GM10248 (cell line): ENCODE results near the gene AGRN.
"Not testable (repeated sequence)": the region's sequence is repeated elsewhere in the genome, so short reads cannot be mapped to it uniquely, and the experiment has no call there.

ENCODE experiments used
- CTCF ChIA-PET: fragments of 300-600 bp; sonication (Branson Sonifier 250); formaldehyde crosslinking; extraction: SDS; loops from one replicate; lab custom pipeline; 2021; ENCODE audit warnings: antibody characterized with exemption; lab: Yijun Ruan, JAX
- POLR2A ChIA-PET: fragments of 350-650 bp; sonication (Branson Sonifier 250); formaldehyde crosslinking; extraction: SDS; loops from one replicate; lab custom pipeline; 2020; ENCODE audit warnings: antibody characterized with exemption; lab: Yijun Ruan, JAX
- DNase-seq: peaks from one replicate; pipeline ENCODE4 v3.0.0; 2012; ENCODE audit errors: extremely low spot score
- TF ChIP-seq, protein P1 (sequence below): IDR thresholded peaks from 2 replicates; pipeline ENCODE4 v1.5.1; 2012; ENCODE audit warnings: mild to moderate bottlenecking, low read depth; ENCODE audit errors: extremely low read depth, missing control alignments, control extremely low read depth

The AGRN gene

DNA sequence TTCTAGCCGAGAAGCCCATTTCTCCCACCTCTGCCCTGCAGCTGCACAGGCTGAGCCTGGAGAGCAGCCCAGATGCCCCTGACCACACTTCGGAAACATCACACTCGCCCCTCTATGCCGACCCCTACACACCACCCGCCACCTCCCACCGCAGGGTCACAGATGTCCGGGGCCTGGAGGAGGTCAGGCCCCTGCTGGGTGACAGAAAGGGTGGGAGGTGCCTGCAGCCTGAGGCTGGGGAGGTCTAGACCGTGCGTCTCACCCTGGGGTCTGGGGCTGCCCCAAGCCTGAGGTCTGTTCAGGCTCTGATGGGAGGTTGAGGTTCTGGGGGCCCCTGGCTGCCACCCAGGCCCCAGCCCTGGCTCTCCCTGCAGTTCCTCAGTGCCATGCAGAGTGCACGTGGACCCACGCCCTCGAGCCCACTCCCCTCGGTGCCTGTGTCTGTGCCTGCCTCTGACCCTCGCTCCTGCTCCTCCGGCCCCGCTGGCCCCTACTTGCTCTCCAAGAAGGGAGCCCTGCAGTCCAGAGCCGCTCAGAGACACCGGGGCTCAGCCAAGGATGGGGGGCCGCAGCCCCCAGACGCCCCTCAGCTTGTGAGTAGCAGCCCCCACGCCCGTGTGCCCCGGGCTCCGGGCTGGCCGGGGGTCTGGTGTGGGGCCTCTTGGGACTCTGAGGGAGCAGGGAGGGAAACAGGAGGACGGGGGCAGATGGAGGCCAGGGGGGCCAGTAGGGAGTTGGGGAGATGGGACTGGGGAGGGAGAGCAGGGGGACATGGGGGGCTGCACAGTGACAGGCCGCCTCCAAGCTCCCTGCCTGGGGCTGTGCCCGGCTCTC lies 46.2 kb upstream of the AGRN start:
- TF ChIP-seq, protein P1, sequence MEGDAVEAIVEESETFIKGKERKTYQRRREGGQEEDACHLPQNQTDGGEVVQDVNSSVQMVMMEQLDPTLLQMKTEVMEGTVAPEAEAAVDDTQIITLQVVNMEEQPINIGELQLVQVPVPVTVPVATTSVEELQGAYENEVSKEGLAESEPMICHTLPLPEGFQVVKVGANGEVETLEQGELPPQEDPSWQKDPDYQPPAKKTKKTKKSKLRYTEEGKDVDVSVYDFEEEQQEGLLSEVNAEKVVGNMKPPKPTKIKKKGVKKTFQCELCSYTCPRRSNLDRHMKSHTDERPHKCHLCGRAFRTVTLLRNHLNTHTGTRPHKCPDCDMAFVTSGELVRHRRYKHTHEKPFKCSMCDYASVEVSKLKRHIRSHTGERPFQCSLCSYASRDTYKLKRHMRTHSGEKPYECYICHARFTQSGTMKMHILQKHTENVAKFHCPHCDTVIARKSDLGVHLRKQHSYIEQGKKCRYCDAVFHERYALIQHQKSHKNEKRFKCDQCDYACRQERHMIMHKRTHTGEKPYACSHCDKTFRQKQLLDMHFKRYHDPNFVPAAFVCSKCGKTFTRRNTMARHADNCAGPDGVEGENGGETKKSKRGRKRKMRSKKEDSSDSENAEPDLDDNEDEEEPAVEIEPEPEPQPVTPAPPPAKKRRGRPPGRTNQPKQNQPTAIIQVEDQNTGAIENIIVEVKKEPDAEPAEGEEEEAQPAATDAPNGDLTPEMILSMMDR = no peak
- ChIA-PET CTCF (interaction anchor here (0.8 to 0.9 kb wide), 2 partner anchors 9 to 19 kb away, joined by 3 read pairs; no protein-coding TSS in a partner anchor), POLR2A (no interaction called here)
- no peak for DNase-seq

DNA sequence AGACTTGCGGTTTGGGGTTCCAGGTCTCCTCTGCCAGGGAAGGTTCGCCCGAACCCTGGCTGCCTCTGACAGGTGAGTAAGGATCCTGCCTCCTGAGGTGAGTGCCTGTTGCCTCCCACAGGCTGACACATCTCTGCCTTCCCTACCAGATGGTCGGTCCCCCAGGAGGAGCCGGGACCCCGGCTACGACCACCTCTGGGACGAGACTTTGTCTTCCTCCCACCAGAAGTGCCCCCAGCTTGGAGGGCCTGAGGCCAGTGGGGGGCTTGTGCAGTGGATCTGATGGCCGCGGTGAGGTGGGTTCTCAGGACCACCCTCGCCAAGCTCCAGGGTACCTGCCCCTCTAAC lies 45.7 kb upstream of the AGRN start:
- ChIA-PET CTCF (interaction anchor here (0.8 to 0.9 kb wide), 2 partner anchors 9 to 19 kb away, joined by 3 read pairs; no protein-coding TSS in a partner anchor), POLR2A (no interaction called here)
- DNase-seq = no peak
- TF ChIP-seq, protein P1 = no peak

DNA sequence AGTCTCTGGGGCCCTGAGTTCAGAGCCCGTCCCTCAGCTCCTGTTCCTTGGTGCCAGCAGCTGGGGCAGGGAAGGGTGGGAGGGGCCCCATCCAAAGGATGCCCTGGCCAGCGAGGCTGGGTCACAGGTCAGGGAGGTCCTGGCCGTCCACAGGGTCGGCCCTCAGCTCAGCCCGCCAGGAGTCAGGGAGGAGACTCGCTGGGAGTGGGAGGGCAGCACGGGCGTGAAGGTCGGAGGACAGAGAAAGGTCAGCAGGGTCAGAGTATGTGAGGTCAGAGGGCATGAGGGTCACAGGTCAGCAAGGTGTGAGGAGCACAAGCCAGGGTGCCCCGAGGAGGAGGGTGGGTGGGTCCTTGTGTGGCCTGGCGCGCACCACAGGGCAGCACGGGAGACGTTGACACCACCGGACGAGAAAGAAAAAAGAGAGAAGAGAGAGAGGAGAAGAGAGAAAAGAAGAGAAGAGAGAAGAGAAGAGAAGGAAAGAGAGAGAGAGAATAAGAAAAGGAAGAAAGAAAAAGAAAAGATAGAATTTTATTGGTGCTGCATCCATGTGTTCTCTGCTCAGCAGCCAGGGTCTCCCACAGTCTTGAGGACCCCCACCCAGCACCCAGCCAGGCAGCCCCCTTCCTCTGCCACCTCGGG lies 45.1 kb upstream of the AGRN start:
- DNase-seq = no peak
- TF ChIP-seq, protein P1 = no peak
- ChIA-PET POLR2A (no interaction called here), CTCF (interaction anchor here (0.8 to 1.9 kb wide), 5 partner anchors 8 to 89 kb away, joined by 3 to 8 read pairs (median 6); partner anchors contain the start of gene PLEKHN1)

DNA sequence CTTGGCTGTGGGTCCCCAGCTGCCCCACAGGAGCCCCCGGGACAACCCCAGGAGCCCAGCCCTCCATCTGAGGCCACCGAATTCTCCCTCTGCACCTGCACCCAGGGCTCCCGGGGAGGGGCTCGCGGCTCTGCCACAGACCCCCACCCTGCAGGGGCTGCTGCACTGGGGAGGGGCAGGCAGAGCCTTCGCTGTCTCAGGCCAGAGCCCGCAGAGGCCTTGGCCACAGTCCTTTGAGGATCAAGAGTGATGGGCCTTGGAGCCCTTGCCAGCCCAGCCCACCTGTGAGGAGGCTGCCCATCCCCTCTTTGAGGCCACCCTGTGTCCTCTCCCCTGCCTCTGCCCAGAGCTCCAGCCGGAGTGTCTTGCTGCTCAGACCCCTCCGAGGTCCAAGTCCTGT lies 44.6 kb upstream of the AGRN start:
- TF ChIP-seq, protein P1 = no peak
- CTCF ChIA-PET = interaction anchor here (0.9 to 1.9 kb wide), 5 partner anchors 9 to 89 kb away, joined by 3 to 8 read pairs (median 6); partner anchors contain the start of gene PLEKHN1
- DNase-seq = no peak
- POLR2A ChIA-PET = no interaction called here

DNA sequence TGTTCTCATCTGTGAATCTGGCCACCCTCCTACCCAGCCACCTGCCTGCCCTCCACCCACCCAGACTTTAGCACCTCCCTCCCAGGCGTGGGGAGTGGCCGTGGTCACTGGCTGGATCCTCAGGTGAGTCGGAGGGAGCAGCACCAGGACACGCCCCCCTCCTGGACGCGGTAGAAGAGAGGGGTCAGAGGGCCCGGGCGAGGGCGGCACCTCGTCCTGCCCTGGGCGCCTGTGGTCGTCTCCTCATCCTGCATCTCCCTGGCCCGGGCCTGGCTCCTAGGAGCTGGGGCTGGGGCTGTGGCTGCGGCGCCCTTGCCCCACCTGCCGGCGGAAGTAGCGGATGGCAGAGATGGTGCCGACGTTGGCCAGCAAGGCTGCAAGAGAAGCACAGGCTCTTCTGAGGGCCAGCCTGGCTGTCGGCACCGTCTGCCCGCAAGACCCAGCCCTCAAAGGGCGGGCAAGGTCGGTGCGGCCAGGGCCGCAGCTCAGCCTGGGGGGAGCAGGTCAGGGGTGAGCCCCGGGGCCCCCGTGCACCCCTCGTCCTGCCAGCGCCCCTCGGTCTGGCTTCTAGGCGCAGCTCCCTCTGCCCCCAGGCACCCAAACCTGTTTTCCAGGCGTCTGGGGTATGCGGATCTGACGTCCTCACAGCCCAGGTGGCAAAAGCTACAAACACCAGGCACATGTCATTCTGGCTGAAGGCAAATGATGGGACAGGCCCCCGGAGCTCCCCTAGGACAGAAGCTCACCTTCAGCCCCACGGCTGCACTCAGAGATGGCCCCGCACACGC lies 43.8 kb upstream of the AGRN start:
- TF ChIP-seq, protein P1 = peak; percentile 48
- DNase-seq = peak; percentile 81
- POLR2A ChIA-PET = interaction anchor here (1.3 kb wide), 1 partner anchor 12 kb away, joined by 3 read pairs; no protein-coding TSS in a partner anchor
- CTCF ChIA-PET = interaction anchor here (0.9 to 1.9 kb wide), 7 partner anchors 9 to 107 kb away, joined by 3 to 8 read pairs (median 6); partner anchors contain the start of gene PLEKHN1

DNA sequence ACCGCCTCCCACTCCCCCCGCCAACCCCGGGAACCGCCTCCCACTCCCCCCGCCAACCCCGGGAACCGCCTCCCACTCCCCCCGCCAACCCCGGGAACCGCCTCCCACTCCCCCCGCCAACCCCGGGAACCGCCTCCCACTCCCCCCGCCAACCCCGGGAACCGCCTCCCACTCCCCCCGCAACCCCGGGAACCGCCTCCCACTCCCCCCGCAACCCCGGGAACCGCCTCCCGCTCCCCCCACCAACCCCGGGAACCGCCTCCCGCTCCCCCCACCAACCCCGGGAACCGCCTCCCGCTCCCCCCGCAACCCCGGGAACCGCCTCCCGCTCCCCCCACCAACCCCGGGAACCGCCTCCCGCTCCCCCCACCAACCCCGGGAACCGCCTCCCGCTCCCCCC lies 43.1 kb upstream of the AGRN start:
- ChIA-PET CTCF (interaction anchor here (0.9 to 1.9 kb wide), 6 partner anchors 10 to 107 kb away, joined by 3 to 8 read pairs (median 6); partner anchors contain the start of gene PLEKHN1), POLR2A (interaction anchor here (1.3 kb wide), 1 partner anchor 13 kb away, joined by 3 read pairs; no protein-coding TSS in a partner anchor)
- not testable (repeated sequence) for DNase-seq
